ENCODE measurements around the gene CCNF.
A peak's percentile ranks its signal among the peaks of the same experiment; 100 is the strongest.

CCNF gene

GRCh38 chr16:2485811-2486507, 56.7 kb downstream of the CCNF start:
- no peak for DNase-seq (ENCODE audit: low read depth)

- peak; percentile 29 for DNase-seq (ENCODE audit: low read depth)
Measured at GRCh38 chr16:2486645-2487516, 57.6 kb downstream of the CCNF start.

- DNase-seq (ENCODE audit: low read depth) = no peak
Measured at GRCh38 chr16:2487517-2487842, 58.2 kb downstream of the CCNF start.

DNA sequence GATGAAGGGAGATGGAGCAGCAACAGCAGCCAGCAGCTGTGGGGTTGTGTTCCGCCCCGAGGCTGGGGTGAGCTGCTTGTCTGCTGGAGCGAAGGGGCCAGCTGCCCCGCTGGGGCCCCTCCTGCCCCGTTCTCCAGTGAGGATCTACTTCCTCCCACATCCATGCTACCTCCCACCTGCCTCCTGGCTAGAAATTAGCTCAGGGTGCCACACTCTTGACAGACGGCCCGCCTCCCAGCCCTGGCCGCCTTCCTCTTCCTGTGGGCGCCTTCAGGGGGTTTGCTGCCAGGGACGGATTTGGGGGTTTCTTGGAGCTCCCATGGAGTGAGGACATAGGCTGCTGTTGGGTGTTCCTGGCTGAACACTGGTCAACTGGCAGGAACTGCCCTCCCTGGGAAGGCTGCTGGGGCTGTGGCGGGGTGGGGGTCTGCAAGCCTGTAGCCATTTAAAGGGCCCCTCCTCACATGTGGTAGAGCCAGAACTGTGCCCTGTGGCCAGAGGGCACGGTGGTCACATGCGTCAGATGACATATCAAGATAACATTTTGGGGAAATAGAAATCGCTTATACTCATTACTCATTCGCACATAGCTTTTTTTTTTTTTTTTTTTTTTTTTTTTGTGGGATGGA, 58.8 kb downstream of the CCNF start:
- no peak for DNase-seq (ENCODE audit: low read depth)

GRCh38 chr16:2489581-2489980, 60.3 kb downstream of the CCNF start:
- no peak for DNase-seq (ENCODE audit: low read depth)

DNA sequence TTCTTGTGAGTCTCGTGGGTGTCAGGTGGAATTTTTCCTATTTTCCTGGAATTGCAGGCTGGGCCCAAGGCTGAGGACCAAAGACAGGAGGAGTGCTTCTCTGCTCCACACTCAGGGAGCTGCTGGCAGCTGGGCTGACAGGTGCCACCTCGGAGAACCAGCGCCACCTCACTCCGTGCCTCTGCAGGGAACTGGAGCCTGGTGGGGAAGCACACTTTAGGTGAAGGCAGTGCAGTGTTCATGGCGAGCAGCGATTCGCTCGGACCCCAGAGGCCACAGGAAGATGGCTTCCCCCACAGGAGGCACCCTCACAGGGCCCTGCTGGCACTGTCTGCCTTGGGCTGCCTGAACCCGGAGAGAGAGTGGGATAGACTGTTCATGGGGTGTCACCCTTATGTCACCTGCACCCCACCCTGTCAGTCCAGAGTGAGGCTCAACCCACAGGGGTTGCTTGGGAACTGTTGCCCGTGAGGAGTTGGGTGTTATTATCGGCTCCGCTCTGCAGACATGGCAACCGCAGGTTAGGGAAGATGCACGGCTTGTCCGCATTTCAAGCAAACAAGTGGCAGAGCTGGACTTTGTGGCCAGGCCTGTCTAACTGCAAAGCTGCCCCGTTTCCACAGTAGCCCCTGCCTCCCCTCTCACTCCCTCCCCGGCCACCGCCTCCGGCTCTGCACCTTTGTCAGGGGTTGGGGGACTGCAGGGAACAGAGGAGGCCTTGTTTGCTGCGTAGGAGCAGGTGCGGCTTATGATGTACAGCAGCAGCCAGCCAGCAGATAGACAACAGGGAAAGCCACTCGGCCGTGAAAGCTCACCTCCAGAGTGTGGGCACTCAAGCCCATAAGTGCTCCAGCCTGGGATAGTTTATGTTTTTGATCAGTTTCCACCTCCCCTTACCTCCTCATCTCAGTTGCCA, 61.2 kb downstream of the CCNF start:
- no peak for DNase-seq (ENCODE audit: low read depth)

GRCh38 chr16:2492292-2492691, 63.0 kb downstream of the CCNF start:
- no peak for DNase-seq (ENCODE audit: low read depth)

- DNase-seq (ENCODE audit: low read depth) = no peak
Measured at GRCh38 chr16:2493605-2494004, 64.4 kb downstream of the CCNF start.

DNA sequence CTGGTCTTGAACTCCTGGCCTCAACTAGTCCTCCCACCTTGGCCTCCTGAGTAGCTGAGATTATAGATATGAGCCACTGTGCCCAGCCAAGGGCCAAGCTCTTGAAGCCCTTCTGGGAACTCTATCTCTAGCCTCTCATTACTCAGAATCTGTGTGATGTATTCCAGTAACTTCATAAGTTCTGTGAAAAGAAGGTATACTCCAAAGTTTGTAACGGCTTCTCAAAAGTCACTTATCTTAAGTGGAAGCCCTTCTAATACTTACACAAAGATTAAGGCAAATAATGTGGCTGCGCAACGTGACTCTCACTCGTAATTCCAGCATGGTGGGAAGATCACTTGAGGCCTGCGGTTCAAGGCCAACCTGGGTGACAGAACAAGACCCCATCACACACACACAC, 65.4 kb downstream of the CCNF start:
- DNase-seq (ENCODE audit: low read depth) = no peak

DNA sequence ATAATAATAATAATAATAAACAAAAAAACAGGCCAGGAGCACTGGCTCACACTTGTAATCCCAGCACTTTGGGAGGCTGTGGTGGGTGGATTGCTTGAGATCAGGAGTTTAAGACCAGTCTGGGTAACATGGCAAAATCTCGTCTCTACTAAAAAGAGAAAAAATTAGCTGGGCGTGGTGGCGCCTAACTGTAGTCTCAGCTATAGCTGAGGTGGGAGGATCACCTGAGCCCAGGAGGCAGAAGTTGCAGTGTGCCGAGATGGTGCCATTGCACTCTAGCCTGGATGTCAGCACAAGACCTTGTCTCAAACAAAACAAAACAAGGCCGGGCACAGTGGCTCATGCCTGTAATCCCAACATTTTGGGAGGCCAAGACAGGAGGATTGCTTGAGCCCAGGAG, 65.8 kb downstream of the CCNF start:
- DNase-seq (ENCODE audit: low read depth) = no peak

DNA sequence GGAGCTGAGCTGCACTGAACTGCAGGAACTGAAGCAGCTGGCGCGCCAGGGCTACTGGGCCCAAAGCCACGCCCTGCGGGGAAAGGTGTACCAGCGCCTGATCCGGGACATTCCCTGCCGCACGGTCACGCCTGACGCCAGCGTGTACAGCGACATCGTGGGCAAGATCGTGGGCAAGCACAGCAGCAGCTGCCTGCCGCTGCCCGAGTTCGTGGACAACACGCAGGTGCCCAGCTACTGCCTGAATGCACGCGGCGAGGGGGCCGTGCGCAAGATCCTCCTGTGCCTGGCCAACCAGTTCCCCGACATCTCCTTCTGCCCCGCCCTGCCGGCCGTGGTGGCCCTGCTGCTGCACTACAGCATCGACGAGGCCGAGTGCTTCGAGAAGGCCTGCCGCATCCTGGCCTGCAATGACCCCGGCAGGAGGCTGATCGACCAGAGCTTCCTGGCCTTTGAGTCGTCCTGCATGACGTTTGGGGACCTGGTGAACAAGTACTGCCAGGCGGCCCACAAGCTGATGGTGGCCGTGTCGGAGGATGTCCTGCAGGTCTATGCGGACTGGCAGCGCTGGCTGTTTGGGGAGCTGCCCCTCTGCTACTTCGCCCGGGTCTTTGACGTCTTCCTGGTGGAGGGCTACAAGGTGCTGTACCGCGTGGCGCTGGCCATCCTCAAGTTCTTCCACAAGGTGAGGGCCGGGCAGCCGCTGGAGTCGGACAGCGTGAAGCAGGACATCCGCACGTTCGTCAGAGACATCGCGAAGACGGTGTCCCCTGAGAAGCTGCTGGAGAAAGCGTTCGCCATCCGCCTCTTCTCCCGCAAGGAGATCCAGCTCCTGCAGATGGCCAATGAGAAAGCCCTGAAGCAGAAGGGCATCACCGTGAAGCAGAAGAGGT, 67.2 kb downstream of the CCNF start:
- DNase-seq (ENCODE audit: low read depth) = no peak

DNA sequence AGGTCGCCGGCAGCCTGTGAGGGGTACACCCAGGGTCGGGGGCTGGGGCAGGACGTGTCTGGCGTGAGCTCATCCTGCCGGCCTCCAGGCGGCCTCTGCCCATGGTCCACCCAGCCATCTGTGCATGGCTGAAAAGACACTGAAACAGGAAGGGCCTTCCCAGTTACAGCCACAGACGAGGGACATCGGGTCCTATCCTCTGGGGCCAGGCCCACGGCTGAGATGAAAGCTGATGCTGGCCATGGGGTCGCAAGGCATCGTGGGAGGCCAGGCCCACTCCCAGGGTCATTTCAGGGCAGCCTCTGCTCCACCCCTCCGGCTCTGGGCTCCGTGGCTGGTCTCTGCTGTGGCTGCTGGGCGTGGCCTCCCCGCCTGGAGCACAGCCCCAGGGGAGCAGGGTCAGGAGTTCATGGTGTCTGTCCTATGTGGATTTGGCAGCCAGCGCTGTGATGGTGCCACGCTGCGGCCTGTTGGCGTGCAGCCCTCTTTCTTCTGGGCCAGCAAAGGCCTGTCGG, 67.9 kb downstream of the CCNF start:
- DNase-seq (ENCODE audit: low read depth) = no peak

DNA sequence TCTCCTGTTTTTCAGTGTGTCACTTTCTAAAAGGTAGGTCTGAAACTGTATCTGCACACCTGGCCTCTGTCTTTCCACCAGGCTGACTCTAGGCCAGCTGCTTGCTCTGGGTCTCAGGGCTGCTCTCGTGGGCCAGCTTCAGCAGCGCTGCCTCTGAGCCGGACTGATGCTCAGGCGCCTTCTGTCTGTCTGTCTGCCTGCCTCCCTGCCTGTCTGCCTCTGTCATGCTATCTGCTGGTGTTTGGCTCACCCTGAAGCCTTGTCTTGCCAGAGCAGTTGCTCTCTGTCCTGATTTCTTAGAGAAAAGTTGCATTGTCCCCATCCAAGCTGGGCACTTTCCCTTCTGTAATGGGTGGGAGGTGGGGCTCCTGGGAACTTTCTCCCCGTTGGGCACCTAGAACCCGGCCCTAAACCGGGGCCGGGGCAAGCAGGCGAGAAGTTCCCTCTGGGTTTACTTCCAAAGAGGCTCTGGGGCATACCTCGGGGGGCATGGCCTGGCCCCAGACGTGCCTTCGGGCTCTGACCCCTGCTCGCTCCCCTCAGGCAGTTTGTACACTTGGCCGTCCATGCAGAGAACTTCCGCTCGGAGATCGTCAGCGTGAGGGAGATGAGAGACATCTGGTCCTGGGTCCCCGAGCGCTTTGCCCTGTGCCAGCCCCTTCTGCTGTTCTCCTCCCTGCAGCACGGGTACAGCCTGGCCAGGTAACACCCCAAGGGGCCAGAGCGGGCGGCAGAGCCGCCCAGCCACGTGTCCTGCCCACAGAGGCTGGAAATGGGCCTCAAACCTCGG, 68.6 kb downstream of the CCNF start:
- DNase-seq (ENCODE audit: low read depth) = no peak

- DNase-seq (ENCODE audit: low read depth) = no peak
Measured at GRCh38 chr16:2498531-2499253, 69.4 kb downstream of the CCNF start.

DNA sequence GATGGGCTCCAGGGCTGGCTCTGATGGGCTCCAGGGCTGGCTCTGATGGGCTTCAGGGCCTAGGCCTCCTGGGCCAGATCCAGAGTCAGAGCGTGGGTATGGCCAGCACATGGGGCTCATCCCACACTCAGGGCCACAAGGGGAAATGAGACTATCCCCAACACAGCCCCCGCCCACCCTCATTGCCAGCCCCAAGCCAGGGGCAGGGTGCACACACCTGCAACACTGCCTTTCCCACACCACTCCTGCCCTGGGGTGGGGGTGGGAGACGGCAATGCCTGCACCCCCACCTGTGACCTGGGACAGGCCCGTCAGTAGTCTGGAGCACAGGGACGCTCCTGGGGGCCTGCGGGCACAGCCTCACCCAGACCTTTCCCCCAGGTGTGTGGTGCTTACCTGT, 70.2 kb downstream of the CCNF start:
- no peak for DNase-seq (ENCODE audit: low read depth)

DNA sequence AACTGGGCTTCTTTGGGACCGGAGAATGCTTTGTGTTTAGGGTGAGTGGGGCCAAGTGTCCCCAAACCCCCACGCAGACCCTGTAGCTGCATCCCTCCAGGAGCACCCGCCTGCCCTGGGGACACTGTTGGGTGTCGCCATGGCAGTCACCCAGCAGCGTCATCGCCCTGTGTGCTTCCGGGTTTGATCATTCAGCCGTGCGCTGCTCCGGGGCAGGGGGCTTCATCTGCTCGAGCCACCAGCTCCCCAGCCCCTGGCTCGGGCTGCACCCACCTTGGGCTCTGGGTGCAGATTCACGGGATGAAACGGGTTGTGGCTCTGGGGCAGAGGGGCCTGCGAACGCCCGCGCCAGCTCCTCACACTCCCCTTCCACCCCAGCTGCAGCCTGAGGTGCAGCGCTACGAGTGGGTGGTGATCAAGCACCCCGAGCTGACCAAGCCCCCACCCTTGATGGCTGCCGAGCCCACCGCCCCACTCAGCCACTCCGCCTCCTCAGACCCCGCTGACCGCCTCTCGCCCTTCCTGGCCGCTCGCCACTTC, 70.7 kb downstream of the CCNF start:
- no peak for DNase-seq (ENCODE audit: low read depth)

- DNase-seq (ENCODE audit: low read depth) = no peak
Measured at GRCh38 chr16:2500430-2500917, 71.2 kb downstream of the CCNF start.

DNA sequence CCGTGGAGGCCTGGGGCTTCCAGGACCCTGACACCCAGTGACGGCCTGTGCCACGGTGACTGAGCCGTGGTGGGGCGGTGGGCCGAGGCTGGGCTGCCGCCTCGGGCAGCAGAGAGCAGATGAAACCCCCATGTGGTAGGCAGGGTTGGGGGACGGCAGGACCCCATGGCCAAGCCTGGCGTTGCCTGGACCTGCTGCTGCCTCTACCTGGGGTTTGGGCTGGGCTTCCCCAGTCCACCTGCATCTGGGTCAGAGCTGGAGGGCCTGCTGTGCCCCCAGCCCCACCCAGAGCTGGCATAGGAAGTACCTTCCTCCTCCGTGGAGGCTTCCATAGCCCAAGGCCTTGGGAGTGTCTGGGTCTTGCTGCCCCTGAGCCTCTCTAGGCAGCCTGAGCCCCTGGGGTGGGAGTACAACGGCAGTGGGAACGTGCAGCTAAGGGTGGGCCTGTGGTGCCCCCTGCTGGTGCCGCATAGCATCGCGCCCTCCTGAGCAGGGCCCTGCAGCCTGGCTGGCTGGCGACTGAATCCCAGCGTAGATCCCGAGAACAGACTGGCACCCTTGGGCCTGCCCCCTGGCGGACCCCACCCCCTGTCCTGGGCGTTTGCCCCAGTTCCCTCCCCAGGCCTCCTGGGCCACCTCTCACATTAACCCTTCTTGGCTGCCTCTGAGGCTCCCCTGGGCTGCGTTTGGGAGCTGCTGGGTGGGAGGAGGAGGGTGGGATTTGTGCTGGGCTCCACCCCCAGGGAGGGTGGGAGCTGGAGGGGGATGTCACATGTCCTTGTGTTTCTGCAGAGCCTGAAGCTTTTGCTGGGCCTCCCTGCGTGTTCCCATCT, 71.9 kb downstream of the CCNF start:
- peak; percentile 71 for DNase-seq (ENCODE audit: low read depth)
